Fibroblast of the aortic adventitia (primary cell): Measurements from ENCODE around the gene SIGLEC10. TPM values are rescaled to one million over a fixed set of nuclear protein-coding genes. Genes with fewer than 3 reads are reported as not detected.

Experiments used
- DNase-seq: peaks from one replicate; pipeline ENCODE4 v3.0.0-alpha.2; 2010; ENCODE audit warnings: low read depth
- H3K4me3 ChIP-seq: 2 replicates; pipeline ENCODE4 v1.5.1; 2011; ENCODE audit warnings: low read depth, mild to moderate bottlenecking, control low read depth, low read length, moderate library complexity
- small RNA-seq: library from RNA; depleted of rRNA; stranded (forward); fragments of <200 nt; gene quantifications from one replicate; pipeline ENCODE3, GENCODE V24; 2012
- total RNA-seq: library from RNA; depleted of rRNA; stranded (reverse); fragments of >200 nt; gene quantifications from 2 replicates; pipeline ENCODE4 v1.2.3, GENCODE V29; 2012; ENCODE audit warnings: low replicate concordance
- TF ChIP-seq, protein P1 (sequence below): IDR thresholded peaks from 2 replicates; pipeline ENCODE4 v1.5.1; 2011; ENCODE audit warnings: mild to moderate bottlenecking, low read length, control low read depth, inconsistent platforms; ENCODE audit not compliant: insufficient read depth

SIGLEC10 gene
- total RNA-seq, 1 donor = not detected

- TF ChIP-seq, protein P1, sequence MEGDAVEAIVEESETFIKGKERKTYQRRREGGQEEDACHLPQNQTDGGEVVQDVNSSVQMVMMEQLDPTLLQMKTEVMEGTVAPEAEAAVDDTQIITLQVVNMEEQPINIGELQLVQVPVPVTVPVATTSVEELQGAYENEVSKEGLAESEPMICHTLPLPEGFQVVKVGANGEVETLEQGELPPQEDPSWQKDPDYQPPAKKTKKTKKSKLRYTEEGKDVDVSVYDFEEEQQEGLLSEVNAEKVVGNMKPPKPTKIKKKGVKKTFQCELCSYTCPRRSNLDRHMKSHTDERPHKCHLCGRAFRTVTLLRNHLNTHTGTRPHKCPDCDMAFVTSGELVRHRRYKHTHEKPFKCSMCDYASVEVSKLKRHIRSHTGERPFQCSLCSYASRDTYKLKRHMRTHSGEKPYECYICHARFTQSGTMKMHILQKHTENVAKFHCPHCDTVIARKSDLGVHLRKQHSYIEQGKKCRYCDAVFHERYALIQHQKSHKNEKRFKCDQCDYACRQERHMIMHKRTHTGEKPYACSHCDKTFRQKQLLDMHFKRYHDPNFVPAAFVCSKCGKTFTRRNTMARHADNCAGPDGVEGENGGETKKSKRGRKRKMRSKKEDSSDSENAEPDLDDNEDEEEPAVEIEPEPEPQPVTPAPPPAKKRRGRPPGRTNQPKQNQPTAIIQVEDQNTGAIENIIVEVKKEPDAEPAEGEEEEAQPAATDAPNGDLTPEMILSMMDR = no peak
- no peak for DNase-seq
- H3K4me3 ChIP-seq = peak within 1 kb of the TSS; percentile 96
Measured at GRCh38 chr19:51365965-51366388, 51.5 kb downstream of the SIGLEC10 start, which contains the start of gene ETFB. Gene ETFB, minus strand, starts transcription at chr19:51366388. Its CDS starts 62 bp downstream, at chr19:51366326.

GRCh38 chr19:51365211-51365964 is 52.1 kb downstream of the SIGLEC10 start:
- H3K4me3 ChIP-seq = peak overlapping the region; percentile 96
- peak; percentile 55 for DNase-seq
- TF ChIP-seq, protein P1 = peak; percentile 33

- TF ChIP-seq, protein P1 = no peak
- DNase-seq = no peak
- H3K4me3 ChIP-seq = no peak overlapping the region
Measured at GRCh38 chr19:51364200-51365106, 53.0 kb downstream of the SIGLEC10 start.

- no peak for DNase-seq
- no peak overlapping the region for H3K4me3 ChIP-seq
- TF ChIP-seq, protein P1 = no peak
Measured at GRCh38 chr19:51361239-51361638, 56.2 kb downstream of the SIGLEC10 start.

Small RNA genes lying within 50 kb of the gene (small RNA-seq; reads per million reads assigned to genes)
- not detected for gene AC020914.5

Other genes starting within 250 kb of the SIGLEC10 start
- gene CD33, start 192.6 kb downstream of the SIGLEC10 start, total RNA-seq = not detected in 2 replicates
- gene SIGLECL1, start 166.6 kb downstream of the SIGLEC10 start, total RNA-seq = not detected in 2 replicates
- not detected in 2 replicates for gene IGLON5, start 106.0 kb downstream of the SIGLEC10 start, total RNA-seq
- gene VSIG10L, start 75.5 kb downstream of the SIGLEC10 start, total RNA-seq = 0.27 TPM in 1 of 2 replicates, not detected in the other
- gene ETFB, start 51.3 kb downstream of the SIGLEC10 start, total RNA-seq = 66.8 and 104 TPM in 2 replicates
- 0.36 TPM in 1 of 2 replicates, not detected in the other for gene CLDND2, start 48.6 kb downstream of the SIGLEC10 start, total RNA-seq
- gene NKG7, start 45.0 kb downstream of the SIGLEC10 start, total RNA-seq = not detected in 2 replicates
- gene LIM2, start 29.7 kb downstream of the SIGLEC10 start, total RNA-seq = not detected in 2 replicates
- gene C19orf84, start 27.1 kb downstream of the SIGLEC10 start, total RNA-seq = not detected in 2 replicates
- not detected in 2 replicates for gene SIGLEC8, start 40.8 kb upstream of the SIGLEC10 start, total RNA-seq
- not detected in 2 replicates for gene CEACAM18, start 60.9 kb upstream of the SIGLEC10 start, total RNA-seq
- gene SIGLEC12, start 84.2 kb upstream of the SIGLEC10 start, total RNA-seq = not detected in 2 replicates
- not detected in 2 replicates for gene SIGLEC6, start 114.0 kb upstream of the SIGLEC10 start, total RNA-seq
- 7.9 and 12.9 TPM in 2 replicates for gene ZNF175, start 153.6 kb upstream of the SIGLEC10 start, total RNA-seq
- not detected in 2 replicates for gene SIGLEC5, start 212.8 kb upstream of the SIGLEC10 start, total RNA-seq
- gene SIGLEC14, start 229.2 kb upstream of the SIGLEC10 start, total RNA-seq = not detected in 2 replicates